Stimulated activated CD4-positive, alpha-beta T cell treated with anti-CD3 and anti-CD28 coated beads, Interleukin-12 subunit alpha, Interleukin-12 subunit beta, amount 100 ng/mL, for 4 hours (primary cell): Measurements from ENCODE around the gene SKAP1.
"Not testable (repeated sequence)": the region's sequence is repeated elsewhere in the genome, so short reads cannot be mapped to it uniquely, and the experiment has no call there.

Source experiments
- DNase-seq: peaks from one replicate; pipeline ENCODE4 v3.0.0-alpha.2; 2020

SKAP1 gene

DNA sequence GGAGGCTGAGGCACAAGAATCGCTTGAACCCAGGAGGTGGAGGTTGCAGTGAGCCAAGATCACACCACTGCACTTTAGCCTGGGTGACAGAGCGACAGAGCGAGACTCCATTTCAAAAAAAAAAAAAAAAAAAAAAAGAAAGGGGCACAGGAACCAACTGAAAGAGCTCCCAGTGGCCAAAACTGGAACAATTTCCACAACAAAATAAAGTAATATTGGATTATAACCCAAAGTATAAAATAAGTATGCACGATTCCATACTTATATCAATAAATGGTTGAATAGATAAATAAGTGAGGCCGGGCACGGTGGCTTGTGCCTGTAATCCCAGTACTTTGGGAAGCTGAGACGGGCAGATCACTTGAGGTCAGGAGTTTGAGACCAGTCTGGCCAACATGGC lies 19.2 kb downstream of the SKAP1 start:
- DNase-seq, result not testable (repeated sequence)

- no peak for DNase-seq
Observed at GRCh38 chr17:48409607-48410006, 20.4 kb downstream of the SKAP1 start.

DNA sequence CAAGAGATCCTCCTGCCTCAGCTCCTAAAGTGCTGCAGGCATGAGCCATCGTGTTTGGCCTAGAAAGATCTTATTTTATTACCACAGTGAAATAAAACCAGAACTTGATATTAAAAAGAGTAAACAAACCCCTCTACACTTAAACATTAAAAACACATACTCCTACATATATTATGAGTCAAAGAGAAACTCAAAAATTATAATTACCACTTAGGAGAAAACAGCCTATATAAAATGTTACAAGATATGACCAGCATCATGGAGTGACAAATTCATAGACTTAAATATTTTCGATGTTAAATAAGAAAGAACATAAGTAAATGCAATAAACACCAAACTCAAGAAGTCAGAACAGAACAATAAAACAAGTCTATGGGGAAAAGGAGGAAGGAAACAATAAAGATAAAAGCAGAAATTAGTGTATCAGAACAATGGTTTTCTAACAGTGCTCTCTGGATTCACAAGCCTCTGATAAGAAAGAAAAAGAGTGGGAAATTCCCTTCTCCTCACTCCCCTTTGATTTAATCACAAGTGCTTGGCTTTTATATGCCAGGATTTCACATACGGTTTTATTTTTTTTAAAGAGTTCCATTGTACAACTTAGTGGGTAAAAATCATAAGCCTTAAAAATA lies 23.0 kb downstream of the SKAP1 start:
- DNase-seq, result no peak

- no peak for DNase-seq
Observed at GRCh38 chr17:48394821-48395220, 35.2 kb downstream of the SKAP1 start.

GRCh38 chr17:48393283-48393682 lies 36.7 kb downstream of the SKAP1 start:
- DNase-seq, result no peak

DNA sequence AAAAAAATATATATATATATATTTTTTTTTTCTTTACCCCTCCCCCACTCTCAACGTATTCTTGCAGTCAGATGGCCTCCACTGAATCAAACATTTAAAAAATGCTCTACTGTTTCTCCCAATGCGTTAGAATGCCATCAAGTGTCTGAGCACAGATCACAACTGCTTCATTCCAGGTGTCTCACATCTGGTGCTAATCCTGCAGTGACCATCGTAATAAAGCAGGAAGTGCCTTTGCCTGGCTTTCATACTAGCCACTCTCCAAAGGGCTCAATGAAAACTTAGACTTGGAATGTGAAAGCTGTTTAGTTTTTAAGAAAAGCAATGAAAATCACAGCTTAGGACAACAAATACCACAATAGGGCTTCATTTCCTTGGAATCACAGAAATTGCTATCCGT lies 37.2 kb downstream of the SKAP1 start:
- no peak for DNase-seq

DNA sequence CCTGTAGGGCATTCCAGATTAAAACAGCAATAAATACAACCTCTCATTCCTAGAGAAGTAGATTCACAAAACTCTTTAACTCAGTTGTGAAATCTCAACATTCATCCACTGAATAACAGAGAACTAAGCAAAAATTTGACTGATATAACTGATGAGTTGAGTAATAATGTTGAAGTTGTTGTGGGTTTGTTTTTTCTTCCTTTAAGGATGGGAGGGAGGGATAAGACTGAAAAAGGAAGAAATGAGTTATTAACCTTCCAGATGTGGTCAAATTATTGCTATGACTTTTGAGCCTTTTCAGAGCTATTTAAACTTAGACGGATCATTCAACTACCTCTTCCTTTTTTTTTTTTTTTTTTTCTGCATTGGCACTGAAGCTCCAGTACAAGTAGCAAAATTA lies 38.6 kb downstream of the SKAP1 start:
- DNase-seq, result no peak

- DNase-seq, result no peak
Observed at GRCh38 chr17:48389903-48390302, 40.1 kb downstream of the SKAP1 start.

- DNase-seq, result no peak
Observed at GRCh38 chr17:48388955-48389743, 40.9 kb downstream of the SKAP1 start.

DNA sequence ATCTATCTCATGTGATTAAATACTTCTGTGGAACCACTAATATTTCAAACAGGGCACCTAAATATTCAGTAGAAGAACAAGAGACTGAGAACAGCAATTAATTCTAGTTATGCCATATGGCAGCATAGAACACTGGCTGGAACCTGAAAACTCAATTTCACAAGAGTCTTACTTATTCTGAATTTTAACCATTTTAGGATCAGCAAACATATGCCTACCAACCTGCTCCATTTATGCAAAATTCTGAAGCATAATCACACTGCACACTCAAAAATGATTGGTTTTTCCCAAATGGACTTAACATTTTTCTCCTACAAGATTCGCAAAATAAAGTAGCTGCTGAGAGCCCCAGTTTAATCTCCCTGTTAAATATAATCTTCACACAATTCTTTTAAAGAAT lies 43.2 kb downstream of the SKAP1 start:
- DNase-seq, result no peak

GRCh38 chr17:48385319-48385718 lies 44.7 kb downstream of the SKAP1 start:
- no peak for DNase-seq

DNA sequence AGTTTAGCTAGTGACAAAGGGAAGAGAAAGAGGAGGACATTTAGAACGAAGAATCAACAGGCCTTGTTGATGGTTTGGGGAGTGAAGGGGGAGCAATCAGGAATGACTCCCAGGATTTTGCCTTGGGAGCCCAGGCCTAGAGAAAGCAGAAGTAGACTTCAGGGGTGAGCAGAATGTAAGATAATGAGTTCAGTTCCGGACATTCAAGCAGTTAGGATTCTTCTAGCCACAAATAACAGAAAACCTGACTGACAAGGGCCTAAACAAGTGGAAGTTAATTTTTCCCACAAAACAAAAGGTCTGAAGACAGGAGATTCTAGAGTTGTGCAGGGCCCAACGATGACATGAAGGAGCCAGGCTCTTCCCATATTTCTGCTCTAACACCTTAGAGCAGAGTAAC lies 45.9 kb downstream of the SKAP1 start:
- DNase-seq, result no peak

DNA sequence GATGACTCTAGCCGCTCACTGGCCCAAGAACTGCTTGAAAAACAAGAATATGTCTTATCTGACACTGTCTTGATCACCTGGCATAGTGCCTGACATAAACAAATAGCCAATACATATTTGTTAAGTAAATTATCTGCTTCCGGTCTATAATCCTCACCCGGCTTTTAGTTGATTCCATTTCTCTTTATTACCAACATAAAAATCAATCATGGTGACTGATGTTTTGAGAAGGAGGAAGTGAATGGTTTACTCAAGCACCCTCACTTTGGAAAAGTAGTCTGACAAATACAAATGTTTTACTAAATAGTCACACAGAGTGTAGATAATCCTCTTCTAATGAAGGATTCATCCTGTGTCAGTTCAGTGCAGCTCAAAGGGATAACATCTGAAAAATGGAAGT lies 47.0 kb downstream of the SKAP1 start:
- DNase-seq, result no peak

DNA sequence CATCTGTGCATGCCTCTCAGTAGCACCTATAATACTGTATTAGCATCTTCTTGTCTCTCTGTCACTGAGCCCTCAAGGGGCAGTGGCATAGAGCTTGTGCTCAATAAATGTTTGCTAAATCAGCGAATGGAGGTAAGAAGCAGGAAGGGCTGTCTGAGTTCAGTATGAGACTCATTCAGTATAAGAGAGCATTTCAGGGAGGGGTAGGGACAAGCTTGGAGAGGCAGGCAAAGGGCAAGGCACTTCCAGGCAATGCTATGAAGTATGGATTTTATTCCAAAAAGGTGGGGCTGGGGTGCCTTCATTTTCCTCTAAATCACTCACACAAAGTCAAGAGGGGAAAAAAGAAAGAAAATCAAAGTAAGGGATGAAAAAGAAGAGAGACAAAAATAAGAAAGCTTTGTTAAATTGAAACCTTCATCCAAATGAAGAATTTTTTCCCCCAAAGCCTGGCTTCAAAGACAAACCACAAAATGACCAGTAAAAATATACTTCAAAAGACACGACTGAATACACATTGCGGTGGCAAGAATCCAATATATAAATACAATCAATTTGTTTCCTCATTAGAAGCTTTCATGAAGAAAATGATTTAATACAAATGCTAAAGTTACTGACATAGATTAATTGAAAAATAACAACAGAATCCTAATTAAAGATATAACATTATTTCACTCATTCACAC lies 51.2 kb downstream of the SKAP1 start:
- DNase-seq, result no peak

- no peak for DNase-seq
Observed at GRCh38 chr17:48378238-48378637, 51.8 kb downstream of the SKAP1 start.

GRCh38 chr17:48376682-48377325 lies 53.2 kb downstream of the SKAP1 start:
- DNase-seq, result no peak

- DNase-seq, result no peak
Observed at GRCh38 chr17:48375356-48375755, 54.7 kb downstream of the SKAP1 start.

GRCh38 chr17:48374650-48375230 lies 55.3 kb downstream of the SKAP1 start:
- DNase-seq, result no peak

- DNase-seq, result no peak
Observed at GRCh38 chr17:48373883-48374282, 56.1 kb downstream of the SKAP1 start.

DNA sequence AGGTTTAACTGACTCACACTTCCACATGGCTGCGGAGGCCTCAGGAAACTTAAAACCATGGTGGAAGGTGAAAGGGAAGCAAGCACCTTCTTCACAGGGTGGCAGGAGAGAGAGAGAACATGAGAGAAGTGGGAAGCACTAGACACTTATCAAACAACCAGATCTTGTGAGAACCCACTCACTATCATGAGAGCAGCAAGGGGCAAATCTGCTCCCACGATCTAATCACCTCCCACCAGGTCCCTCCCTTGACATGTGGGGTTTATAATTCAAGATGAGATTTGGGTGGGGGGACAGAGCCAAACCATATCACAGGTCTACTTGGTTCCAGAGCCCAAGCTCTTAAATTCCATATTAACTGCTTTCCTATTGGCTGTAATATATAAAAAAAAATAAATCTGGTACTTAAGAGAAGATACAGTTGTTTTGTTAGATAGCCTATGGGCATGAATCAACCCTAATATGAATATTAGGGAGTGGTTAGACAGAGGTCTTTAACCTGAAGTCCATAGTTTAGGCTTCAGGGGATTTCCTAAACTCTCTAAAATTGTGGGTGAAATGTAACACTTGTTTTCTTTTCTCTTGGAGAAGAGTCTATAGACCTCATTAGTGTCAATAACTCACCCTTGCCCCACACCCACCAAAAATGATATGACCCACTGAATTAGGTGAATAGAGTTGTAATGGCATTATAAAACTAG lies 56.7 kb downstream of the SKAP1 start:
- no peak for DNase-seq

DNA sequence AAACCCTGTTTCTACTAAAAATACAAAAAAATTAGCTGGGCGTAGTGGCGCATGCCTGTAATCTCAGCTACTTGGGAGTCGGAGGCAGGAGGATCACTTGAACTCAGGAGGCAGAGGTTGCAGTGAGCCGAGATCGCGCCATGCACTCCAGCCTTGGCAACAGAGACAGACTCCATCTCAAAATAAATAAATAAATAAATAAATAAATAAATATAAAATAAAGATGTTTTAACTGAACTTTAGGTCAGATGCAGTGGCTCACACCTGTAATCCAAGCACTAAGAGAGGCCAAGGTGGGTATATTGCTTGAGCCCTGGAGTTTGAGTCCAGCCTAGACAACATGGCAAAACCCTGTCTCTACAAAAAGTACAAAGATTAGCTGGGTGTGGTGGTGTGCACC lies 61.0 kb downstream of the SKAP1 start:
- not testable (repeated sequence) for DNase-seq

DNA sequence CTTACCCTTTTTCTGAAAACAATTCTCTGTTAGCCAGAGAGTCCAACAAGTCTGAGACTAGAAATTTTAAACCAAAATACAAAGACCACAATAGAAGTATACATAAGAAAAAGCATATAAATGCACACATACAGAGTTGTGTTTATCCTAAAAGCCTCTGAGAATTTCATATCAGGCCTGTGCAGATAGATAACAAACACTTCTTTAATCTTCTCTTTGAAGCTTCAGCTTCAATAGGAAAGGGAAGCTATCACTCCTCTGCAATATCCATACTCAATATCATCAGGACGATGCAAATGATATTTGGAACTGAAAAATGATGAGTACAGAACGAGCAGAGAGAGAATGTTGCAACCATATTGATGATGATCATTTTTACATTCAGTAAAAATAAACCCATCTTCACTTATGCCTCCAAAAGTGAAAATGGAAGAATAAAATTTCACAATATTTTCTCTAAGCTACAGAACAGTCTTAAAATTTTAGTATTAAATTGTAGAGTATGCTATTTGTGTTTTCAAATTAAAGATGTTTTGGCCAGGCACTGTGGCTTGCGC lies 61.6 kb downstream of the SKAP1 start:
- no peak for DNase-seq
